HG03095 (cell line): ENCODE data around the gene C13orf42.

Experiments used
- ATAC-seq: cut with Tn5 transposase; IDR thresholded peaks from one replicate; pipeline ENCODE4 v1.9.1; 2021; ENCODE audit warnings: moderate library complexity; ENCODE audit not compliant: unreplicated experiment

The C13orf42 gene

GRCh38 chr13:51035978-51036377, 75.1 kb downstream of the C13orf42 start:
- no peak for ATAC-seq

GRCh38 chr13:51035469-51035868, 75.6 kb downstream of the C13orf42 start:
- ATAC-seq: no peak

DNA sequence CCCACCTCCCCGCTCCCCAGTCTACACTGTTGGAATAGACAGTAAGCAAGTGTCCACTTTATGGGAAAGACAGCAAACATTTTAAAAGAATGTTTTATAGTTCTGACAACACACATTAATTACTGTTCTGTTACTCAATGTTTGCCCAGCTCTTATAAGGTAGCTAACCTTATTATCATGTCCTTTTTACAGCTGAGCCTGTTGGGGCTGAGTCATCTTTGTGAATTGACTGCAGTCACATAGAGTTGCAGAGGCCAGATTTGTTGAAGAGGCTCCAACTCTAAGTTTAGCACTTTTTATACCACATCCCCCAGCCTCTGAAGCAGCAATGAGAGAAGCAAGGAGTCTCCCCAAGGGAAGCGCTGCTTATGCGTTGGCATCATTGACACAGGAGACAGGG, 76.2 kb downstream of the C13orf42 start:
- ATAC-seq: no peak

GRCh38 chr13:51033421-51034185, 77.5 kb downstream of the C13orf42 start:
- no peak for ATAC-seq

- no peak for ATAC-seq
Observed at GRCh38 chr13:51032831-51033230, 78.2 kb downstream of the C13orf42 start.
